GM18498 (cell line): ENCODE measurements around the gene CREBBP.

Experiments
- ATAC-seq: cut with Tn5 transposase; IDR thresholded peaks from one replicate; pipeline ENCODE4 v1.9.1; 2021; ENCODE audit warnings: mild to moderate bottlenecking, moderate library complexity; ENCODE audit not compliant: unreplicated experiment

Gene CREBBP

GRCh38 chr16:3857189-3858043 is 23.1 kb downstream of the CREBBP start:
- ATAC-seq, result peak; percentile 56

GRCh38 chr16:3856367-3857141 is 24.0 kb downstream of the CREBBP start:
- ATAC-seq, result no peak

- no peak for ATAC-seq
Measured at GRCh38 chr16:3854750-3855541, 25.6 kb downstream of the CREBBP start.

- ATAC-seq, result no peak
Measured at GRCh38 chr16:3850544-3850899, 30.0 kb downstream of the CREBBP start.

- ATAC-seq, result no peak
Measured at GRCh38 chr16:3849751-3850543, 30.6 kb downstream of the CREBBP start.

GRCh38 chr16:3846595-3847091 is 33.9 kb downstream of the CREBBP start:
- ATAC-seq, result no peak

GRCh38 chr16:3846087-3846486 is 34.4 kb downstream of the CREBBP start:
- ATAC-seq, result no peak

- ATAC-seq, result no peak
Measured at GRCh38 chr16:3842994-3843393, 37.5 kb downstream of the CREBBP start.

- ATAC-seq, result no peak
Measured at GRCh38 chr16:3841729-3842508, 38.6 kb downstream of the CREBBP start.

GRCh38 chr16:3839402-3840184 is 40.9 kb downstream of the CREBBP start:
- ATAC-seq, result no peak

- no peak for ATAC-seq
Measured at GRCh38 chr16:3838600-3839401, 41.7 kb downstream of the CREBBP start.

GRCh38 chr16:3837851-3838586 is 42.5 kb downstream of the CREBBP start:
- ATAC-seq, result no peak

- no peak for ATAC-seq
Measured at GRCh38 chr16:3836641-3837040, 43.9 kb downstream of the CREBBP start.

GRCh38 chr16:3835089-3835602 is 45.4 kb downstream of the CREBBP start:
- ATAC-seq, result no peak

- ATAC-seq, result no peak
Measured at GRCh38 chr16:3832668-3833067, 47.8 kb downstream of the CREBBP start.

GRCh38 chr16:3830625-3831254 is 49.8 kb downstream of the CREBBP start:
- ATAC-seq, result no peak
